ENCODE results near the gene ZFX.

ZFX gene

DNA sequence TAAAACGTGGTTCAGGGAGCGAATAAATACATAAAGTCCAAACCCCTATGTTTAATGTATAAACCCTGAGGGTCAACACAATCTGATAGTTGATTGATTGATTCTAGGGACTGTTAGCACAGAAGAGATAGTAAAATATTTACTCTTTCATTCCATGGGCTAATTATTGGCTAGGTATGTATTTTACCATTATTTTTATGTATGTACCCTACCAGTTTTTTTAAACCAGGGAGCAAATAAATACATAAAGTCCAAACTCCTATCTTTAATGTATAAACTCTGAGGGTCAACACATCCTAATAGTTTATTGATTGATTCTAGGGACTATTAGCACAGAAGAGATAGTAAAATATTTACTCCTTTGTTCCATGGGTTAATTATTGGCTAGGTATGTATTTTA lies 40.0 kb downstream of the ZFX start:
- no peak overlapping the region for H3K4me3 ChIP-seq (ENCODE audit: low read depth, low read length)
- no peak for DNase-seq (ENCODE audit: low read depth, low spot score)

DNA sequence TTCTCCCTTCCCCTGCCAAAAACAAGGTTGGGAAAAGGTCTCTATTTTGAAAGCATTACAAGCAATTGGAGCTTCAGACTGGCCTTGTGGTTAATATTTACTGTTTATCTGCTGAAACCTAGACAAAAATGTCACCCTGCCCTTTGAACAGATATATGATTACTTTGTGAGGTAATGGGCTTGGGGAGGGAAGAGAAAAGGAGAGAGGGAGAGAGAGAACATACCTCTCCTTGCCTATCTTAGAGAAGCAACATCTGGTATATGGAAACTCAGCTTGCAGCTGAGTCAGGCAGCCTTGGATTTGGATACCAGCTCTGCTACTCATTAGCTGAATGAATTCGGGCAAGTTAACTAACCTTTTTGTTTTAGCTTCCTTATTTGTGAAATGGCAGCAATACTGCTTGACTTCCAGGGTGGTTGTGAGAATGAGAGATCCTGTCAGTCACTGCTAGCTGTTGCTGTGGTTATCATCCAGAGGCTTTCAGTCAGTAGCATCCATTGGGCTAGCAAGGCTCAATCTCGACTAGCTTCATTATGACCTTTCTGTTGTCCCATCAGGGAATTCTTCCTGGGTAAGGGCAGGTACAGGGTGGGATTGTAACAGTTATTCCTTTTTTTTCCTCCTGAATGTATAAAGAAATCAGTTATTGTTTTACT lies 41.1 kb downstream of the ZFX start:
- TF ChIP-seq, protein P1, sequence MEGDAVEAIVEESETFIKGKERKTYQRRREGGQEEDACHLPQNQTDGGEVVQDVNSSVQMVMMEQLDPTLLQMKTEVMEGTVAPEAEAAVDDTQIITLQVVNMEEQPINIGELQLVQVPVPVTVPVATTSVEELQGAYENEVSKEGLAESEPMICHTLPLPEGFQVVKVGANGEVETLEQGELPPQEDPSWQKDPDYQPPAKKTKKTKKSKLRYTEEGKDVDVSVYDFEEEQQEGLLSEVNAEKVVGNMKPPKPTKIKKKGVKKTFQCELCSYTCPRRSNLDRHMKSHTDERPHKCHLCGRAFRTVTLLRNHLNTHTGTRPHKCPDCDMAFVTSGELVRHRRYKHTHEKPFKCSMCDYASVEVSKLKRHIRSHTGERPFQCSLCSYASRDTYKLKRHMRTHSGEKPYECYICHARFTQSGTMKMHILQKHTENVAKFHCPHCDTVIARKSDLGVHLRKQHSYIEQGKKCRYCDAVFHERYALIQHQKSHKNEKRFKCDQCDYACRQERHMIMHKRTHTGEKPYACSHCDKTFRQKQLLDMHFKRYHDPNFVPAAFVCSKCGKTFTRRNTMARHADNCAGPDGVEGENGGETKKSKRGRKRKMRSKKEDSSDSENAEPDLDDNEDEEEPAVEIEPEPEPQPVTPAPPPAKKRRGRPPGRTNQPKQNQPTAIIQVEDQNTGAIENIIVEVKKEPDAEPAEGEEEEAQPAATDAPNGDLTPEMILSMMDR (IDR thresholded peaks at IDR 0.05; ENCODE audit: insufficient read depth, low read length, missing control alignments): no peak
- ChIA-PET CTCF (no interaction called here), POLR2A (interaction anchor here (0.8 kb wide), 1 partner anchor 40 kb away, joined by 3 read pairs; no protein-coding TSS in a partner anchor)
- H3K4me3 ChIP-seq (ENCODE audit: low read depth, low read length): no peak overlapping the region
- DNase-seq (ENCODE audit: low read depth, low spot score): no peak

More for the DNA sequence above, 40.0 kb downstream of the ZFX start:
- TF ChIP-seq, protein P1 (IDR thresholded peaks at IDR 0.05; ENCODE audit: insufficient read depth, low read length, missing control alignments): no peak
- ChIA-PET CTCF (no interaction called here), POLR2A (no interaction called here)

DNA sequence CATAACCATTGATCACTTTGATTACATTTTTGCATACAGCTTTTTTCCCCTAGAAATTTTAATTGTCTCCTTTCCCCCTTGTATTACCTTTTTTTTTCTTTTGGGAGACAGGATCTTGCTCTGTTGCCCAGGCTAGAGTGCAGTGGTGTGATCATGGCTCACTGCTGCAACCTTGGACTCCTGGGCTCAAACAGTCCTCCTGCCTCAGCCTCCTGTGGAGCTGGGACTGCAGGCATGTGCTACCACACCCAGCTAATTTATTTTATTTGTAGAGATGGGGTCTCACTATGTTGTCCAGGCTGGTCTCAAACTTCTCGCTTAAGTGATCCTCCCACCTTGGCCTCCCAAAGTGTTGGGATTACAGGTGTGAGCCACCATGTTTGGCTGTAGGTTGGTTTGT lies 47.0 kb downstream of the ZFX start:
- ChIA-PET POLR2A (no interaction called here), CTCF (interaction anchor here (0.8 kb wide), 1 partner anchor 8 kb away, joined by 3 read pairs; no protein-coding TSS in a partner anchor)
- DNase-seq (ENCODE audit: low read depth, low spot score): no peak
- no peak overlapping the region for H3K4me3 ChIP-seq (ENCODE audit: low read depth, low read length)
- TF ChIP-seq, protein P1 (IDR thresholded peaks at IDR 0.05; ENCODE audit: insufficient read depth, low read length, missing control alignments): no peak

DNA sequence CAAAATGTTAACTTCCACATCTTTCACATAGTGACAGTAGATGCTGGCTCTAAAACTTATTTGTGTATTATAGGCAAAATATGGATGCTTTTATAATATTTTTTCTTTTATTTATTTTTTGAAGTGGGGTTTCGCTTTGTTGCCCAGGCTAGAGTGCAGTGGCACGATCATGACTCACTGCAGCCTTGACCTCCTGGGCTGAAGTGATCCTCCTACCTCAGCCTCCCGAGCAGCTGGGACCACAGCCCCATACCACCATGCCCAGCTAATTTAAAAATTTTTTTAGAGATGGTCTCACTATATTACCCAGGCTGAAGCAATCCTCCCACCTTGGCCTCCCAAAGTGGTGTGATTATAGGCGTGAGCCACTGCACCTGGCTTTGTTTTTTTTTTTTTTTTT lies 48.6 kb downstream of the ZFX start:
- no peak for DNase-seq (ENCODE audit: low read depth, low spot score)
- TF ChIP-seq, protein P1 (IDR thresholded peaks at IDR 0.05; ENCODE audit: insufficient read depth, low read length, missing control alignments): no peak
- ChIA-PET POLR2A (no interaction called here), CTCF (no interaction called here)
- H3K4me3 ChIP-seq (ENCODE audit: low read depth, low read length): no peak overlapping the region

DNA sequence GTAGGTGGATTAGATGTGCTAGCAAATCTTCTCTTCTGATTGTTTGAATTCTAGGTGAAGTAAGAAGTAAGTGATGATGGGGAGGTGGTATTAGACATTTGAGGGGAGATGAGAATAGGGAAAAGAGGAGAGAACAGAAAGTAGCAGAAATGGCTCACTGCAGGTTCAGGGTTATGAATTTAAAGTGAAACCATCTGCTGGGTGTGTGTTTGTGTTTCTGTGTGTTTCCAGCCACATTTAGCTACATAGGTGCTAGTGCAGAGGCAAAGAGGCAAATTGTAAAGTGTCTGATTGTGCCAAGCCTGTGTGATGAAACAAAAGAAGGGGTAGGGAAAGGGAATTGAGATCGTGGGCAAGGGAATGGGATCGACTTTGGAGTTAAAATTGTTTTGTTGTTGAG lies 50.6 kb downstream of the ZFX start:
- no peak overlapping the region for H3K4me3 ChIP-seq (ENCODE audit: low read depth, low read length)
- POLR2A ChIA-PET: no interaction called here
- no peak for DNase-seq (ENCODE audit: low read depth, low spot score)
- TF ChIP-seq, protein P1 (IDR thresholded peaks at IDR 0.05; ENCODE audit: insufficient read depth, low read length, missing control alignments): no peak
- CTCF ChIA-PET: no interaction called here

DNA sequence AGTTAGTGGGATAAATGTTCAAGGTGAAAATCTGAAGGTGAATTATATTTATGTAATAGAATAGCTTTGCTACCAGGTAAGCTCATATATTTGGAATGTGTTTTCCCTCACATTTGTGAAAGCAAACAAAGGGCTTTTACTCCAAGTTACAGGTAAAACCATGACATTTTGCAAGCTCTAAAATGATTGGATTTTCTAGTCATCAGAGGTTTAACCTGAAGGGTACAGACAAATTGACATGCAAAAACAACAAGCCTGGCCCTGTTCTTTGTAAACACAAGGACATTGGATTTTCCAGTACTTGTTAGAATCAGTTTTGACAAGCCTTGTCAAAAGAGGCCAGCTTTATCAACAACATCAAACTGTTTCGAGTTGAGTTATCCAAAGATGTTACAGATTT lies 51.7 kb downstream of the ZFX start:
- ChIA-PET CTCF (interaction anchor here (0.9 to 1.4 kb wide), 2 partner anchors 12 to 120 kb away, joined by 3 read pairs; no protein-coding TSS in a partner anchor), POLR2A (no interaction called here)
- DNase-seq (ENCODE audit: low read depth, low spot score): no peak
- TF ChIP-seq, protein P1 (IDR thresholded peaks at IDR 0.05; ENCODE audit: insufficient read depth, low read length, missing control alignments): no peak
- no peak overlapping the region for H3K4me3 ChIP-seq (ENCODE audit: low read depth, low read length)

All from AG04449 (cell line).